Hepatic stellate cell (primary cell): Measurements from ENCODE around the gene MUC5B.
A peak's percentile ranks its signal among the peaks of the same experiment; 100 is the strongest.
"Not testable (repeated sequence)": the region's sequence is repeated elsewhere in the genome, so short reads cannot be mapped to it uniquely, and the experiment has no call there.

Experiments
- DNase-seq: peaks from one replicate; pipeline ENCODE4 v3.0.0; 2011; ENCODE audit warnings: low spot score

The MUC5B gene

GRCh38 chr11:1189816-1190215 lies 33.0 kb upstream of the MUC5B start:
- DNase-seq: not testable (repeated sequence)

DNA sequence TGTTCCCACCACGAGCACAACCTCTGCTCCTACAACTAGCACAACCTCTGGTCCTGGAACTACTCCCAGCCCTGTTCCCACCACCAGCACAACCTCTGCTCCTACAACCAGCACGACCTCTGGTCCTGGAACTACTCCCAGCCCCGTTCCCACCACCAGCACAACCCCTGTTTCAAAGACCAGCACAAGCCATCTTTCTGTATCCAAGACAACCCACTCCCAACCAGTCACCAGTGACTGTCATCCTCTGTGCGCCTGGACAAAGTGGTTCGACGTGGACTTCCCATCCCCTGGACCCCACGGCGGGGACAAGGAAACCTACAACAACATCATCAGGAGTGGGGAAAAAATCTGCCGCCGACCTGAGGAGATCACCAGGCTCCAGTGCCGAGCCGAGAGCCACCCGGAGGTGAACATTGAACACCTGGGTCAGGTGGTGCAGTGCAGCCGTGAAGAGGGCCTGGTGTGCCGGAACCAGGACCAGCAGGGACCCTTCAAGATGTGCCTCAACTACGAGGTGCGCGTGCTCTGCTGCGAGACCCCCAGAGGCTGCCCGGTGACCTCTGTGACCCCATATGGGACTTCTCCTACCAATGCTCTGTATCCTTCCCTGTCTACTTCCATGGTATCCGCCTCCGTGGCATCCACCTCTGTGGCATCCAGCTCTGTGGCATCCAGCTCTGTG lies 30.9 kb upstream of the MUC5B start:
- DNase-seq: not testable (repeated sequence)

GRCh38 chr11:1192741-1193325 lies 30.0 kb upstream of the MUC5B start:
- no peak for DNase-seq

DNA sequence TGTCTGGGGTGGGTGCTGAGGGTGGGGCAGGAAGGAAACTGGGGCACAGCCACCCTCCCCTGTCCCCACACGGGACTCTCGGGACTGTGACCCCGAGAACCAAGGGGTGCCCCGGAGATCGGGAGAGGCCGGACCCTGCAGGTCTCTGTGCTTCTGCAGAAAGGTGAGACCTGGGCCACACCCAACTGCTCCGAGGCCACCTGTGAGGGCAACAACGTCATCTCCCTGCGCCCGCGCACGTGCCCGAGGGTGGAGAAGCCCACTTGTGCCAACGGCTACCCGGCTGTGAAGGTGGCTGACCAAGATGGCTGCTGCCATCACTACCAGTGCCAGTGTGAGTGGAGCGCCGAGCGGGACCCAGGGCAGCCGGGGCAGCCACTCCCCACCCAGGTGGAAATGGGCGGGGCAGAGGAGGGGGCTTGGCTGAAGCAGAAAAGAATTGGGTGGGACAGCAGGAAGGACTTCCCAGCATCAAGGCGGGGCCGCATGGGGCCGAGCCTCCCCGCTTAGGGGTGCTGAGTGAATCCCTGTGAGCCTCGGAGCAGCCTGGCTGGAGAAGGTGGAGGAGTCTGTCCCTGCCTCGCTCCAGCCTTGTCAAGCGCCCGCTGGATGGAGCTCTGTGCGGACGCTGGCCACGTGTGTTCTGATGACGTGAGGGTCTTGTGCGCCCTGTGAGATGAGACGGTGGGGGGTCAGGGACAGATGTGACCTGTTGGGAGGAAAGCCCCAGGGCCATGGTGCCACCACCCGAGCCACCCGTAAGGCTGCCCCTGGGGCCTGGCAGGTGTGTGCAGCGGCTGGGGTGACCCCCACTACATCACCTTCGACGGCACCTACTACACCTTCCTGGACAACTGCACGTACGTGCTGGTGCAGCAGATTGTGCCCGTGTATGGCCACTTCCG lies 29.3 kb upstream of the MUC5B start:
- no peak for DNase-seq

GRCh38 chr11:1194231-1194976 lies 28.5 kb upstream of the MUC5B start:
- DNase-seq: no peak

DNA sequence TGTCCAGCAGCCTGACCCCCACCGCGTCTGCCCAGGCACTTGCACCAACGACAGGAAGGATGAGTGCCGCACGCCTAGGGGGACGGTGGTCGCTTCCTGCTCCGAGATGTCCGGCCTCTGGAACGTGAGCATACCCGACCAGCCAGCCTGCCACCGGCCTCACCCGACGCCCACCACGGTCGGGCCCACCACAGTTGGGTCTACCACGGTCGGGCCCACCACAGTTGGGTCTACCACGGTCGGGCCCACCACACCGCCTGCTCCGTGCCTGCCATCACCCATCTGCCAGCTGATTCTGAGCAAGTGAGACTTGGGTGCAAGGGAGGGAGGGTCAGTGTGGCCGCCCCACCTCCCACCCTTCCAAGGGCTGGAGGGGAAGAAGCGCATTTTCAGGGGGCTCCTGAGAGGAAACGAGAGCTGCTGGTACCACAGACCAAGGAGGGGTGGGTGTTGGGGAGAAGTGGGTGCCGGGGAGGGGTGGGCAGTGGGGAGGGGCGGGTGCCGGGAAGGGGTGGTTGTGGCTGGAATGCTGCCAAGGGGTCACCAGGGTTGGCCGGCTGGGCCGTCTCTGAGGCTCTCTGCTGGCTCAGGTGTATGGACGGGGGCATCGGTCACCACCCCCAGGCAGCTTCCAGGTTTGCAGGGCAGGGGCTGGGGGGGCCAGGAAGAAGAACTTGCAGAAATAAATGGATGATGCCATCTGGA lies 27.7 kb upstream of the MUC5B start:
- no peak for DNase-seq

GRCh38 chr11:1195682-1196515 lies 27.0 kb upstream of the MUC5B start:
- no peak for DNase-seq

DNA sequence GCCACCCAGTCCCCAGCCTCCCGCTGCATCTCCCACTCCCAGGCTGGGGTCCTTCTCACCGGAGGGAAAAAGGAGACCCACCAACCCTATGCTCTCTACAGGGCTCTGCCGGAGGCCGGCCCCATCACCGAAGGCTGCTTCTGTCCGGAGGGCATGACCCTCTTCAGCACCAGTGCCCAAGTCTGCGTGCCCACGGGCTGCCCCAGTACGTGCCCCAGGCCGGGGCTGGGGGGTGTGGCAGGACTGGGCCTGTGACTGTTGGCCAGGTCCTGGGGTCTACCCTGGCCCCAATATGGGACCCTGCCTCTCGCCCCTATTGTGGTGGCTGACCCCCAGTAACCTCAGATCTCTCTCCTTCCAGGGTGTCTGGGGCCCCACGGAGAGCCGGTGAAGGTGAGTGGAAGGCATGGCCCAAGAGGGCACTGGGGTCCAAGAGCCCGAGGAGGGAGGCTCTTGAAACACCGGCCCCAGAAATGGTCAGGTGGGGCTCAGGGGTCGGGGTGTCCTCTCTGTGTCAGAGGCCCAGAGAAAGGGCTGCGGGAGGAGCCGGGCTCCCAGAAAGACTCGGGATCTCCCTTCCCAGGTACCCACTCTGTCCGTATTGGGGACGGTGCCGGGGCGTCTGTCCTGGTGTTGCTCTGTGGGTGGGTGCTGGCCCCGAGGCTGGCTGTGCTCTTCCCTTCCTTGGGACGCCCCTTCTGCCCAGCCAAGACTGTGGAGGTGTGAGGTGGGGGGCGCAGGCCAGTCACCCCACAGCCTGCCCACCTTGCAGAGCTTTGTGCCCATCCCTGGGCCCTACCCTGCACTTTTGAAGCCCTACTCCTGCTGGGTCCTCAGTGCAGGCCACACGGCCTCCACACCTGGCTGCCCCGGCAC lies 26.1 kb upstream of the MUC5B start:
- no peak for DNase-seq

DNA sequence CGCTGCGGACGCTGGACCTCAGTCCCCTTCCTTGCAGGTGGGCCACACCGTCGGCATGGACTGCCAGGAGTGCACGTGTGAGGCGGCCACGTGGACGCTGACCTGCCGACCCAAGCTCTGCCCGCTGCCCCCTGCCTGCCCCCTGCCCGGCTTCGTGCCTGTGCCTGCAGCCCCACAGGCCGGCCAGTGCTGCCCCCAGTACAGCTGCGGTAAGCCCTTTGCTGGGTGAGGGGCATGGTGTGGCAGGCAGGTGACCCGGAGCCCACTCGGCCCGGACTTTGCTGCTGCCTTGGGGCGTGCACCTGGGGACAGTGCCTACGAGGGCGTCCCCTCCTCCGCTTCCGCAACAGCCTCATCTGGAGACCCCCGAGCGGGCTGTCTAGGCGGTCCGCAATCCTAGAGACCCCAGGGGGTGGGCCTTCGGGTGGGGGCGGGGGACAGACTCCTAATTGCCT lies 25.4 kb upstream of the MUC5B start:
- DNase-seq: no peak

DNA sequence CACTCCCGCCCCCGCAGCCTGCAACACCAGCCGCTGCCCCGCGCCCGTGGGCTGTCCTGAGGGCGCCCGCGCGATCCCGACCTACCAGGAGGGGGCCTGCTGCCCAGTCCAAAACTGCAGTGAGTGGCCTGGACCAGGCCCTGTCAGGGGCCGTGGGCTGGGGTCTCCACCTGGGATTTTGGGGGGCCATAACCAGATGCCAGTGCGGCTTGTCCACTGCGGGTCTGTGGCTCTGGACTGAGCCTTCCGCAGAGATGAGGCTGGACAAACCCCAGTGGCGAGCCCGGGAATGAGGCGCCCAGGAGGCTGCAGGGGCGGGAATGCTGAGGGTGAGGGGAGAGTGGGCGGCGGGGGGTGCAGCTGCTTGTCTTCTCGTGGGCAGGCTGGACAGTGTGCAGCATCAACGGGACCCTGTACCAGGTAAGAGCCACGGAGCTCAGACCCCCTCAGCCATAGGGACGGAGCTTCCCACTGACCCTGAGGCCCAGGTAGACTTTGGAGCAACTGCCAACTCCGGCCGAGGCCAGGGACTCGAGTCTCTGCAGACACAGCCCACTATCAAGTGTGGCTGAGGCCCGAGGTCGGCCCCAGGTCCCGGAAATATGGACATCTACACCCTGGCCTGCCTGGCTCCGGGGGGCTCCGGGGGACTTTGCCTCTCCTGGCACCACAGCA lies 24.8 kb upstream of the MUC5B start:
- no peak for DNase-seq

GRCh38 chr11:1198561-1199240 lies 24.2 kb upstream of the MUC5B start:
- no peak for DNase-seq

GRCh38 chr11:1199241-1199750 lies 23.6 kb upstream of the MUC5B start:
- DNase-seq: no peak

- no peak for DNase-seq
Observed at GRCh38 chr11:1199751-1200610, 22.9 kb upstream of the MUC5B start.

DNA sequence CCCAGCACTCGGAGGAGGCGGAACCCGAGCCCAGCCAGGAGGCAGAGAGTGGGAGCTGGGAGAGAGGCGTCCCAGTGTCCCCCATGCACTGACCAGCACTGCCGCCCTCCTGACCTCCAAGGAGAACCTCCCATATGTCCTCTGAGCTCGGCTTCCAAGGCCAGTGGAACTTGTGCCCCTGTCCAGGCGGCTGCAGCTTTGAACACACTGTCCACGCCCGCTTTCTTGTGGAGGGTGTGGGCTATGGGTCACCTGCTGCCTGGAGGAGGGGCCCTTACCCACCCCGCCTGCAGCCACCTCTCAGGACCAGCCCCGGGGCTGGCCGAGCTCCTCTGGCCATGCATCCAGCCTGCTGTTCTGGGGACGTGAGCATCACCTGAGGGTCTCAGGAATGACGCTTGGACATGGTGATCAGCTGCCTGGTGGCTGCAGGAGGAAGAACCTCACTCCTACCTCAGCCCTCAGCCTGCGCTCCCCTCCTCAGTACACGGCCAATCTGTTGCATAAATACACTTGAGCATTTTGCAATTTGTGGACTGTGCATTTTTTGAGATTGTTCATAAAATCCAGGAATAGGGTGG lies 22.2 kb upstream of the MUC5B start:
- no peak for DNase-seq

DNA sequence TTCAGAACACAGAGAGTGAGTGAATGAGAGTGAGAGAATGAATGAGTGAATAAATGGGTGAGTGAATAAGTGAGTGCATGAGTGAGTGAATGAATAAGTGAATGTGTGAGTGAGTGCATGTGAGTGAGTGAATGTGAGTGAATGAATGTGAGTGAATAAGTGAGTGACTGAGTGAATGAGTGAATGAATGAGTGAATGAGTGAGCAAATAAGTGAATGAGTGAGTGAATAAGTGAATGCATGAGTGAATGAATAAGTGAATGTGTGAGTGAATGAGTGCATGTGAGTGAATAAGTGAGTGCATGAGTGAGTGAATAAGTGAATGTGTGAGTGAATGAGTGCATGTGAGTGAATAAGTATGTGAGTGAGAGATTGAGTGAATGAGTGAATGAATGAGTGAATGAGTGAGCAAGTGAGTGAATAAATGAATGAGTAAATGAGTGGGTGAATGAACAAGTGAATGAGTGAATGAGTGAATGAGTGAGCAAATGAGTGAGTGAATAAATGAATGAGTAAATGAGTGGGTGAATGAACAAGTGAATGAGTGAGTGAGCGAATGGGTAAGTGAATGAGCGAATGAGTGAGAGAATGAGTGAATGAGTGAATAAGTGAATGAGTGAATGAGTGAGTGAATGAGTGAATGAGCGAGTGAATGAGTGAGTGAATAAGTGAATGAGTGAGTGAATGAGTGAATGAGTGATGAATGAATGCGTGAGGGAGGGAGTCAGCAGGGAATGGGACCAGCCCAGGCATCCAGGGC lies 21.3 kb upstream of the MUC5B start:
- DNase-seq: no peak

- DNase-seq: peak; percentile 64
Observed at GRCh38 chr11:1202154-1202775, 20.6 kb upstream of the MUC5B start.
